COLO668 (cell line): ENCODE results near the gene SPRTN.

Experiments
- DNase-seq: peaks from one replicate; lab custom pipeline; 2025; ENCODE audit not compliant: unreplicated experiment; lab: John Stamatoyannopoulos, UW

The SPRTN gene

DNA sequence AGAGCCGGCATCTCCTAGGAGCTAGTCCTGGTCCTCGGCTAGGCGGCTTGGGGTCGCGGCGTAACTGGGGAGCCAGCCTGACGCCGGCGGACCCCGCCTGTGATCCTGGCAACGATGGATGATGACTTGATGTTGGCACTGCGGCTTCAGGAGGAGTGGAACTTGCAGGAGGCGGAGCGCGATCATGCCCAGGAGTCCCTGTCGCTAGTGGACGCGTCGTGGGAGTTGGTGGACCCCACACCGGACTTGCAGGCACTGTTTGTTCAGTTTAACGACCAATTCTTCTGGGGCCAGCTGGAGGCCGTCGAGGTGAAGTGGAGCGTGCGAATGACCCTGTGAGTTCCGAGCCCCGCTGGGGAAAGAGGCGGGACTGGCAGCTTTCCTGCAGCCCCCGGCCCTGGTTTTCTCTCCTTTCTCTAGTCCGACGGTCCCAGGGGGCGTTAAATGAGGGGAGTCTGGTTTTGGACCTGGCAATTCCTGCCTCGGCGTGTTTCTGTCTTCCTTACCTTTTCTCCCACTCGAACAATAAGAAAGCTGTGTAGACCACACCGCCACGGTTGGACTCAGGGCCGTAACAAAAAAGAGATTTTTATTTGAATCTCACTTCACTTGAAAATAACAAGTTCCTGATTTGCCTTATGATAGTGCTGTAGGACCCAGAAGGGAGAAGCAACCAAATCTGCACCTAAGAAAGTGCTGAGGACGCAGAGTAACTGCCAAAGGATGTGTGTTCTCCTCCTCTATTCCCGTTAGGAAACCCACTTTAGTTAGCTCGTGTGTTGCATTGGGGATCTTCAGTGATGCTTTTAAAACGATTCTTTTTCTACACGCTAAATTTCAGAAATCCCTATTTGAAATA lies at the start of gene SPRTN:
TSS of gene SPRTN (plus strand) at position 24 of the 859 bp plus-strand sequence. CDS start at position 115, 91 bp downstream.
- DNase-seq = peak; percentile 67

DNA sequence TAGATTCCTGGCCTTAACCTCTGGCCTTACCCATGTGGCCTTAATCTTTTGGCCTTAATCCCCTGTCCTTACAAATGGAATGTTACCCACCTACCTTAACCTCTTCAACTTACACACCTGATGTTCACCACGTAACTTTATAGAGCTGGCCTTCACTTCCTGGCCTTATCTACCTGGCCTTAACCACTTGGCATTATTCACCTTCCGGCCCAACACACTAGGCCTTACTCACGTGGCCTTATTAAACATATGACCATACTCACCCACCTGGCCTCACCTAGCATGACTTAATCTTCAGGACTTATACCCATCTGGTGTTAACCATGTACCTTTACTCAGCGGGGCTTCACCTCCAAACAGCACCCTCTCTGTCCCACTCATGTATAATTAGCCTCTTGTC lies 42.2 kb upstream of the SPRTN start:
- DNase-seq = no peak

DNA sequence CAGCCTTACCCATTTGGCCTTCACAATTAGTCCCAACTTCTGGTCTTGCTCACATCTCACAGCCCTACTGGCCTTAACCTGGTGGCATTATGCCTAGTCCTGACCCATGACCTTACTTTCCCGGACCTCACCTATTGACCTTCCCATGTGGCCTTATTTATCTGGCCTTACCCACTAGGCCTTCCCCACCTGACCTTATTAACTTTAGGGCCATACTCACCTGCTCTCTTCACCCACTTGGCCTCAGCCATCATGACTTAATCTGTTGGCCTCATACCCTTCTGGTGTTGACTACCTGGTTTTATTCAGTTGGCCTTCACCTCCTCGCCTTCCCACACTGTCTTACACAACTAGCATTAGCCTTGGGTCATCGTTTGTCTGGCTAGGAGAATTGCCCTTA lies 36.1 kb upstream of the SPRTN start:
- no peak for DNase-seq

- no peak for DNase-seq
These were observed 27.6 kb upstream of the SPRTN start for GRCh38 chr1:231310391-231310934.

GRCh38 chr1:231311720-231312431 lies 26.2 kb upstream of the SPRTN start:
- no peak for DNase-seq

GRCh38 chr1:231312432-231312788 lies 25.7 kb upstream of the SPRTN start:
- no peak for DNase-seq

DNA sequence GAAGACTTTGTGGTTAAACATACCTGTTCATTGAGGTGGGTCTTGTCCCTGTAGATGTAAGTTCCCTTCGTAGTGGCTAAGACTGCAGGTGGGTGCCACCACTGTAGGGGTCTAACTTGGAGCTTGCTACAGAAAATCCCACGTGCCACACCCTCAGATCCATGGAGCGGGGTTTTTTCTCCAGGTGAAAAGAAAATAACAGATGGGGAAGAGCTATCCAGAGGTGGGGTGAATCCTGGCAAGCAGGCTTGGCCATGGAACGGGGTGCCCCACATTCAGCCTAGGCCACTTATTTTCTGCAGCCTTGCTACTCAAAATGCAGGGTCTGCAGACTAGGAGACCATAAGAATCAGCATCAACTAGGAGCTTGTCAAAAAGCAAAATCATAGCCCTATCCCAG lies 24.4 kb upstream of the SPRTN start:
- DNase-seq = no peak

GRCh38 chr1:231315887-231316286 lies 22.2 kb upstream of the SPRTN start:
- DNase-seq = peak; percentile 65

DNA sequence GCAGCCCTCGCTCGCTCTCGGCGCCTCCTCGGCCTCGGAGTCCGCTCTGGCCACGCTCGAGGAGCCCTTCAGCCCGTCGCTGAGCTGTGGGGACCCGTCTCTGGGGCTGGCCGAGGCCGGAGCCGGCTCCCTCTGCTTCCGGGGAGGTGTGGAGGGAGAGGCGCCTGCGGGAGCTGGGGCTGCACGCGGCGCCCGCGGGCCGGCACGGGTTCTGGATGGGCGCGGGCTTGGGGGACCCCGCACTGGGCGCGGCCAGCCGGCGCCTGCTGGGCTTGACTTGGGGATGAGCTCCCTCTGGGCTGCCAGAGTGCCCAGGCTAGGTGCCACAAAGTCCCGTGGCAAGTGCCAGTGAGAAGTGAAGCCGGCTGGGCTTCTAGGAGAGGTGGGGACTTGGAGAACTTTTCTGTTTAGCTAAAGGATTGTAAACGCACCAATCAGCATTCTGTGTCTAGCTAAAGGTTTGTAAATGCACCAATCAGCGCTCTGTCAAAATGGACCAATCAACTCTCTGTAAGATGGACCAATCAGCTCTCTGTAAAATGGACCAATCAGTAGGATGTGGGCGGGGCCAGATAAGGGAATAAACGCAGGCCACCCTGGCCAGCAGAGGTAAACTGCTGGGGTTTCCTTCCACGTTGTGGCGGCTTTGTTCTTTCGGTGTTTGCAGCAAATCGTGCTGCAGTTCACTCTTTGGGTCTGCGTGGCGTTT lies 20.6 kb upstream of the SPRTN start:
- no peak for DNase-seq

- DNase-seq = no peak
These were observed 20.1 kb upstream of the SPRTN start for GRCh38 chr1:231318015-231318355.

GRCh38 chr1:231318568-231318967 lies 19.5 kb upstream of the SPRTN start:
- DNase-seq = no peak

DNA sequence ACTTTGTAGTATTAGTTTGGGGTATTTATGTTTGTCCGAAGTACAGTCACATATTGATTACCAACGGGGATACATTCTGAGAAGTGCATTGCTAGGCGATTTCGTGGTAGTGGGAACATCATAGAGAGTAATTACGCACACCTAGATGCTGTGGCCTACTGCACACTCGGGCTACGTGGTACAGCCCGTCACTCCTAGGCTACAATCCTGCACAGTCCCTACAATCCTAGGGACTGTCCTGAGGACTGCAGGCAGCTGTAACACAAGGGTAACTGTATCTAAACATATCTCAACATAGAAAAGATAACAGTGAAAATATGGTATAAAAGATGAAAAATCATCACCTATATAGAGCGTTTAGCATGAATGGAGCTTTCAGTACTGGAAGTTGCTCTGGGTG lies 19.0 kb upstream of the SPRTN start:
- DNase-seq = no peak

GRCh38 chr1:231322880-231323530 lies 15.1 kb upstream of the SPRTN start:
- DNase-seq = no peak

DNA sequence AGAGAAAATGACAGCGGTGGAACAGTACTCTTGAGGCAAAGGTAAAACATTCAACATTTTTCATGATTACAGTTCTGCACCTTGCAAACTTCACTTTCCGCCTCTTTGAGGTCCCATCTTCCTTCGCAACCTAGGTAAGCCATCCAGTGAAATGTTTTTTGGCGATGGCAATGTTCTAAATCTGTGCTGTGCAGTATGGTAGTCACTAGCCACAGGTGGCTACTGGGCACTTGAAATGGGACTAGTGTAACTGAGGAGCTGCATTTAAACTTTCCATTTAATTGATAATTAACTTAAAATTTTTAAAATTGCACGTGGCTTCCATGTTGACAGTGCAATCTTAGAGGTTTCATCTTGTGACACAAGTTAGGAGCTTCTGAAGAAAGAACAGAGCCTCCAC lies 13.4 kb upstream of the SPRTN start:
- DNase-seq = no peak

- DNase-seq = no peak
These were observed 11.8 kb upstream of the SPRTN start for GRCh38 chr1:231326248-231326647.

GRCh38 chr1:231327617-231328016 lies 10.5 kb upstream of the SPRTN start:
- DNase-seq = no peak

- DNase-seq = no peak
These were observed 8.6 kb upstream of the SPRTN start for GRCh38 chr1:231329483-231329882.

DNA sequence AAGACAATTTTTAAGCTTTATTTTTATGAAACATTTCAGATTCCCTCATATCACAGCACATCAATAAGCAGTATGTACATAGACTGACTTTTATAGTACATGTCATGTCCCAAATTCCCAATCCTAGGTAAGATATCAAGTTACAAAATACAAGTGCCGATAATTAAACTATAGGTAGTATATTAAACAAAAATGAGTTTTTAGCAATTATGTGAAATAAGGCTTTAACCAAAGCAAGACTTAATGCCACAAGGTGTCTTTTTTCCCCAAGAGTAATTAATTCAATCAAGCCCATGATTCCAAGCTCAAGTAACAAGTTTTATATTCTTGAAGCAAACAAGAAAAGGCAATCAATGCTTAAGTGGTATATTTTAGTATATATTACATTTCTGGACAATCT lies 5.3 kb upstream of the SPRTN start:
- no peak for DNase-seq

DNA sequence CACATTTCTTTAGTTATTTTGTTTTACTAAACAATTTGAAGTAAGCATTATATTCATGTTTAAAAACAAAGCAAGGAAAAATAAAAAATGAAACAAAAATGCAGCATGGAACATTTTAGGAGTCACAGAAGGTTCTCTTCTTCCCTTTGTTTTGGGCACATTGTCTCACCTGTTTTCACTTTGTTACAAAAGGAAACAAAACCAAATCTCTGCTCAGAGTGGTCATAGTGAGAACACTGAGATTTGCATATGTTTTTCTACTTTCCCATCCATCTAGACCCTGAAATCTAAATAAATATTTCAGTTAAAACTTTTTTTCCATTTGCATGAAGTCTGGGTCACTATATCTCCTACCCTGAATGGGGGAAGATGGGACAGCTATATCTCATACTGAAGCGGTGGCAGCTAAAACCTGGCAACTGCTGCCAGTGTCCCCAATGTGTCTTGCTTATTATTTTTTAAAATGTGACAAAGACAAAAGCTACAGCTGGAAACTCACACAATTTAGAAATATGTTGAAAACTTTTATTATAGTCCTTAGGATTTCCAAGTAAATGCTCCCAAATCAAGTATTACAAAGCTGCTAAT lies 3.9 kb upstream of the SPRTN start:
- no peak for DNase-seq

DNA sequence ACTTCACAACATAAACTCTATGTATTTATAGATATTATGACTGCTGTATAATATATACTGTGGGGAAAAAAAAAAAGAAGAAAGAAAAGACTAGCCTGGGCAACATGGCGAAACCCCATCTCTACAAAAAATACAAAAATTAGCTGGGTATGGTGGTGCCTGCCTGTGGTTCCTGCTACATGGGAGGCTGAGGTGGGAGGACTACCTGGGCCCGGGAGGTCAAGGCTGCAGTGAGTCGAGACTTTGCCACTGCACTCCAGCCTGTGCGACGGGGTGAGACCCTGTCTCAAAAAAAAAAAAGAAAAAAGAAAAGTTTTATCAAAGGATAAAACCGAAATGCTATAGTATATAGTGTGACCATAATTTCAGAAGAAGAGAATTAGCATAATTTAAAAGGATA lies 3.1 kb upstream of the SPRTN start:
- DNase-seq = no peak
